HG03457 (cell line): ENCODE measurements around the gene ADD2.
"Not testable (repeated sequence)": the region's sequence is repeated elsewhere in the genome, so short reads cannot be mapped to it uniquely, and the experiment has no call there.

ENCODE experiments used
- ATAC-seq: cut with Tn5 transposase; IDR thresholded peaks from one replicate; pipeline ENCODE4 v1.9.1; 2021; ENCODE audit warnings: moderate number of reproducible peaks; ENCODE audit not compliant: unreplicated experiment

The ADD2 gene

DNA sequence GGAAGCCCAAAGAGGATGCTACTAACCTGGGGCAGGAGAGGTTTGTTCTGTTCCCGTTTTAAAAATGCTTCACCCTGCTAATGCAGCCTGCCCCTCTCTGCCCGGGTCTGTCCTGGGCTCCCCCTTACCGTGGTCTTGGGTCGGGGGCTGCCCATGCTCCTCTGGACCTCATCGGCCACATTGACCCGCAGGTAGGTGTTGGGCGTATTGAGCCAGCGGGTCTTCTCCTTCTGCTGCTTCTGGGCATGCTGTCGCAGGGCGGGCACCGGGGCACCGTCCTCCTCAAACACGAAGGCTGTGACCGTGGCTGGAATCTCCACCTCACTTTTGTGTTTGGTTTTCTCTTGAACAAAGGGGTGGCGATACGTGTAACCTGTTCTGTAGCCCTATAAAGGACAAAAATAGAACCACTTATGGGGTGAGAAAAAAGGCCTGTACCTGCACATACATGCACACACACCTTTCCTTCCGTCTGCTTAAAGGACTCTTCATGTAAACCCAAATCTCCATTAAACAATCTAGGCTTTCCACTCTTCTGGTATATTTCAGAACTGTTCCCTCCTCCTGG lies 89.3 kb downstream of the ADD2 start:
- no peak for ATAC-seq

DNA sequence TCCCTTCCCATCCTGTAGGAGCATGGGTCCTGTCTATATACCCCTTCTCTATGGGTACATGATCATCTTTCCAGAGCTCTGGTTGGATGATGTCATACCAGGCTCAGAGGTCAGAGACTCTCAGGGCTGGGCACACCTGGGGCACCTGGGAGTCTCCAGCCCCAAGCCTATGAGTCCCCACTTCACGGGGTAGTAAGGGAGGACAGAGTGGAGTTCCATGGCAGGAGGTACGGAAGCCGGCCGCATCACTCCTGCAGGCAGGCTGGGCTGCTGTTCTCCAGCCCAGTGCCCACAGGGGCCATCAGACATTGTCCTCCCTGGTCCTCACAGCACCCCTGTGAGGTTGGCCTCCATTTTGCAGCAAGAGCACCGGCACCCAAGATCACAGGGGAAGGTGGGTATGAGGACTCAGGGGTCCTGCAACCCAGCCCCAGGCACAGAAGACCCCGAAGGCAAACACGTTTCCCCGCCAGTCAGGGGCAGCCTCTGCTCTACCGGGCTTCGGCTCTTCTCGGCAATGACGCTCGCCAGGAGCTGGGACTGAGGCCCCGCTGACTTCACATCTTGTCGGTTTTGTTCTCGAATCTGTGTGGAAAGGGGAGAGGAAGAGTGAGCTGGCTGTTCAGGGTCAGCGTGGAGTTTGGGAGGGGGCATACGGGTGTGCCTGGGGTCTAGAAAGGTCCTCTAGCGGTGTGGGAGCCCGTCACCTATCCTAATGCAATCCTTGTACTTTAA lies 91.5 kb downstream of the ADD2 start:
- ATAC-seq = no peak

DNA sequence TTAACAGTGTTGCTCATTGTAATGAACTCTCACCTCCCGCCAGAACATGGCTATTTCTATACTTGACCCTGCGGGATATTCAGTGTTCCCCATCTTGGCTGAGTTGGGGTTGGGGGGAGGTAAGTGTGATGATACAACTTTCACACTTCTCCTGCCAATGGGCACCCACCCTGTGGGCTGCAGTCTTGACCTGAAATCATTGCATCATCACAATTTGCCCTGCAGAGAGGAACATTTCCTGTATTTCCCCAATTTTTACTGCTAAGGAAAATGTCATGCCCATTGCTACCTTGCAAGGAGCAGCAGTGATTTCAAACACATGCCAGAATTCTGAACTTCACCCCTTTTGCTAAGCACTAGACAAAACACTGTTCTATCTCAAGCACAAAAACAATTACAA lies 92.1 kb downstream of the ADD2 start:
- ATAC-seq = no peak

DNA sequence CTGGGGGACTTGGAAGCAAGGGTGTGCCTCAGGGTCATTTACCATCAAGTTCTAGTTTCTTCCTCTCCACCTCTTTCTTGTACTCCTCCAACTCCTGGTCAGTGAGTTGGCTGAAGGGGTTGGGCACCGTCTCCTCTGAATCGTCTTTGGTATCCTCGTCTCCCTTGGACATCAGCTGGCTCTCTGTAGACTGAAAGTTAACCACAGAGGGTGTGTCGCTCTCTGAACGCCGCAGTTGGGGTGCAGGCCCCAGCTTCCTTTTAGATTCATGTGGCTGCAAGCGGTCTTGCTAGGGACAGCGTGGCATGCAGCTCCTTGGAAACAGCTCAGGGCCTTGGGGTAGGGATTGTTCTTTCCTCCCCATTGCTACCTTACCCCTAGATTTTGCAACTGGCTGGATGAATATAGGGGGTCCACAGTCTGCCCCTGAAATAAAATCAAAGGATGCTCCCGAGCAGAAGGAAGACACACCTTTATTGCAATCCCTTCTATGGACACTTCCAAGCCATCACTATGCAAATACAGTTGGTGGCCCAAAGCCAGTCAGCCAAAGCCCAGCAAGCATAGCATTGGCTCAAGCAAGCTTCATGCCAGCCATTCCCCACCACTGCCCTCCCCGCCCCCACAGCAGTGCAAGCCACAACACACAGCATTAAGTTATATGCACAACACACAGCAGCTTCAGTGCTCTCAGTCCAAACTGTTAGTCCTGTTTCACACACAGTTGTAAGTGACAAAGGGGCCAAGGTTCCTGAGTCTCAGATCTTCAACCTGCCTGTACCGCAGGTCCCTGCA lies 93.2 kb downstream of the ADD2 start:
- ATAC-seq = no peak

DNA sequence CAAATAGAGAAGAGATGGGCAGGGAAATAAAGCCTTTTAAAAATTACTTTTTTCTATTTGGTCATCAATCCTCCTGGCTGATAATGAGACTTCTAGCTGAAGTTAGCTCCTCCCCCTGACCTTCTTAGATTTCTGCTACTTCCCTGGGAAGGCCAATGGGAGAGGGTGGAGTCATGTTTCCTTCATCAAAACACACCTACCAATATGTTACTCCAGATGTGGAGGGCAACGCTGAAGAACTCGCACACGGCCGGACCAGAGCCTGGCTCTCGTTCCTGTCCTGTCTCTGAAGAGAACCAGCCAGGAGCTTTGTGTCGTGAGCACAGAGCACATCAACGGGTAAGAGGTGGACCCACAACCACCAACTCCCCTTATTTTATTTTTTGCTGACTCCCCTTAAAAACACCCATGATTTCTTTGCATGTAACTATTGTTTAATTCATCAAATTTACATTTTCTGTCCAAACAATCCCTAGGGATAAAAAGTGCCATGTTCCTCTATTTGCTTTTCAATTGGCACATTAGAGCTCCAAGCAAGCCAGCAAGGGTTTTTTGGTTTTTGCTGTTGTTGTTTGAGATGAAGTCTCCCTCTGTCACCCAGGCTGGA lies 94.9 kb downstream of the ADD2 start:
- no peak for ATAC-seq

DNA sequence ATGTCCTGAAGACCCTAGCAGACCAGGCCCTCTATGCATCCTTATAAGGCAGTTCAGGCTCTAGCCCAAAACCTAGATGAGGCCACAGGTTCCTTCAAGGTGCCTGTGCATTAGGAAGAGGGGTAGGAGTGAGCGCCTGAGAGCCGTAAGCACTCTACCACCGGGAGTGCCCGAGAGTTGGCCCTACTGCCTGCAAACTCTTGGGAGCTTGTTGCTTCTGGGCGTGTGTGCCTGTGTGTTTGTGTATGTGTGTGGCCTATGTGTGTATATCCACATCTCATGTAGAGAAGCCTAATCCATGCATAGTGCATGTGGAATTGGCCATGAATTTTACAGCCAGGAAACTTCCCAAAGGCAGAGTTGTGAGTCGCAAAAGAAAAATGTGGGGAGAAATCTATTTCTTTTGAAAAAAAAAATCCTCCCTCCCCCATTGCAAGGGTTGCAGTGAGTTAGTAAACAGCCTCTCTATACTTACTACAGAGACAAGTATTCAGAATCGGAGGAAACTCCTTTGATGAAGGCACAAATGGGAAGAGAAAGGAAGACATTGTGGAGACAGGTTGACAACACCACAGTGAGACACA lies 96.8 kb downstream of the ADD2 start:
- ATAC-seq = no peak

DNA sequence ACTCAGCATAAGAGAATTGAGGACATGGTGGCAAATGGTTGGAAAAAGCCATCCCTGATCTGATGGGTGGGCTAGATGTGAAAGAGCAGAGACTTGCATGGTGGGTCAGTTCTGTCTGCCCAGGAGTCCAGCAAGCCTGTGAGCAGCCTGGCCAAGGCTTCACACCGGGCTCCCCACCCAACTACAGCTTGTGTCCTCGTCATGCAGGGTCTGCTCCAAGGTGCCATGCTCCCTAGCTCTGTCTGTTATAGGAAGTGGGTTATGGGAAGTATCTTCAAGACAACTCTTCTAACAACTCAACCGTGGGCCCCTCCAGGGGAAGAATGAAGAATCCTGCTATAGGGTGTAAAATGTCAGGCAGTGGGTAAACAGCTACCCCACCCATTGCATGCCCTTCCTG lies 97.4 kb downstream of the ADD2 start:
- no peak for ATAC-seq

DNA sequence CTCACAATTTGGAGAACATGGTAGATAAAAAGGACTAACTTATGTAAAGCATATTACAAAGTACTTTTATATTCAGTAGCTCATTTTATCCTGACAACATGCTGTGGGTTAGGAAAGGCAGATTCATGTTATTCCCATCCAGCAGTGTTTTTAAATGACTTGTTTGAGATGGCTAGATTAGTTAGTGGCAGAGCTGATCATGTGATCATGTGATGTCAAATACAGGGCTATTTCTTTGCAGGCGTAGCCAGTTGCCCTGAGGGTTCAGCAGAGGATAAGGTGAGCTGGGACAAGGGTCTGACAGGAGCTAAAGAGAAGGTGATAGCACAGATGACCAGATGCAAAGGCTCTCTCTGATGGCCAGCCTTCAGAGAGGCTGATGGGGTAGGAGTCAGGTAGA lies 97.8 kb downstream of the ADD2 start:
- ATAC-seq = no peak

DNA sequence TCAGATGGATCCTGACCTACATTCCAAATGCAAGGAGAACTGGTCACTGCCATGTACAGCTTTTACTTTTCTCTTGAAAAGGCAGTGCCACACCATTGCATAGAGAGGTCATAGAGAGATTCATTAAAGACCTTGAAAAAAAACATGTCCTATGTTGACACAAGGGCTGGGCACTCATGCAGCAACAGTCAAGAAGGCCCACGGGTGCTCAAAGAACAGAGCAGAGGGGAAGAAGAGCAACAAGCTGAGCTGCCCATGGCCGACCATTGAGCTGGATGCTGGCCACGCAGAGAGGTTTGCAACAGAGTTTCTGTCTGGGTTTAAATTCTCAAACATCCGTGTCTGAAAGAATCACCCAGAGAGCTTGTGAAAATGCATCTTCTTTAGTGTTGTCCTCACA lies 99.1 kb downstream of the ADD2 start:
- no peak for ATAC-seq

DNA sequence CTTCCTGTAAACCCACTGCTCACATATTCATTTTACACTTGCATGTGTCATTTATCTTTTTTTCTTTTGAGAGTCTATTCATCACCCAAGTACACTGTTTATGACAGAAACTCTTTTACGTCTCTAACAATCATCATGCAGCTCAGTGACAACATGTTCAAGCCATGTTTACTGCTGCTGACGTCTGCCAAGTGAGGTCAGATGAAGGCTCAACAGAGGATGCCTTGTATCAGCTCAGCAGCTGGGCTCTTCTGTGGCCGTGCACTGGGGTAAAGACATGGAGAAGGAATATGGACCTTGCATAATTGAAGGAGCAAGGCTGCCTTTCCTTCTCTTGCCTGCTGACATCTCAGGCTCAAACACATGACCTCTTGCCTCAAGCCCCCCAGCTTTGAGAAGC lies 99.6 kb downstream of the ADD2 start:
- no peak for ATAC-seq

DNA sequence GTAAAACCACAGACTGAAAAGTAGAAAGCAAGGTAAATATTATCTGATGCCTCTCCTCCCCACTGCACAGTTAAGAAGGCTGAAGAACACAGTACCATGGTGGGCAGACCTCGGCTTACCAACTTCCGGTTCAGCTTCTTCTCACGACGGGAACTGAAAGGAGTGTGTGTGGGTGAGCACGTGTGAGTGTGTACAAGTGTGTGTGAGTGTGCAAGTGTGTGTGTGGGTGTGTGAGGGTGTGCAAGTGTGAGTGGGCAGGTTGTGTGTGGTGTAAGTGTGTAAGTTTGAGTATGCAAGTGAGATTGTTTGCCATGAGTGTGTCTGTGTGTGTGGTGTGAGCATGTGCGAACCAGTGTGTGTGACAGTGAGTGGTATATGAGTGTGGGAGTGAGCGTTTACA lies 103.5 kb downstream of the ADD2 start:
- ATAC-seq = no peak

DNA sequence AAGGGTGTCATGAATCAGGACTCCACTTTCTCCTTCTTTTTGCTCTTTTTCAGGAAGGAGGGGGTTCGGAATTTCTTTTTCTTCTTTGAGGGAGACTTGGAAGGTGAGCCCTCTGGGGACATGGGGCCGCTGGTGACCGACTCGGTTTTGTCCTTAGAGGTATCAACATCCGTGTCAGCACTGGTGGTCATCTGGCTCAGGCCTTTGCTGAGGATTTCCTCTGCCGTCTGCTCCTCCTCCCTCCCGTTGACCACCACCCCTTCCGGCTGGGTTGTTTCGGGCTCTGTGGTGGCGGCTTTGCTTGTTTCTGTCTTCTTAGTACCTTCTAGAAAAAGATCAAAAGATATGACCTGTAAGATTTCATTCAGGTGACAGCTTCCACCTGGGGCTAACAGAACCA lies 104.6 kb downstream of the ADD2 start:
- ATAC-seq = no peak

DNA sequence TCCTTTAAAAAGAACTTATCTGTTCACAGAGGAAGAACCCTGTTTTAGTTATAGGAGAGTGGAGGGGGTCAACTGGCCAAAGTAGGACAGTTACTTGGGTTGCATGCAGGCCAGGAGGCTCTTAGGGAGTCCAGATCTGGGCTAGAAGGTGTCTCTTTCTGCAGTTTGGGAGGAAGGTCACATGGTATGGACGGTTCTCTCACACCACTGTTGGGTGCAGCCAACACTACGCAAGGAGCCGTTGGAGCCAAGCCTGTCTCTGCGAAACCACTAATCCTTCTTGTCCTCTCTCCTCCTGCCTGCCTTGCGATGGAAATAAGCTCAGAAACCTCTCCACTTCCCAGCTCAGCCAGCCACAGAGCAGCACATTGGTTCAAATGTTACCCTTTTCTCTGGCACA lies 108.4 kb downstream of the ADD2 start:
- ATAC-seq = no peak

DNA sequence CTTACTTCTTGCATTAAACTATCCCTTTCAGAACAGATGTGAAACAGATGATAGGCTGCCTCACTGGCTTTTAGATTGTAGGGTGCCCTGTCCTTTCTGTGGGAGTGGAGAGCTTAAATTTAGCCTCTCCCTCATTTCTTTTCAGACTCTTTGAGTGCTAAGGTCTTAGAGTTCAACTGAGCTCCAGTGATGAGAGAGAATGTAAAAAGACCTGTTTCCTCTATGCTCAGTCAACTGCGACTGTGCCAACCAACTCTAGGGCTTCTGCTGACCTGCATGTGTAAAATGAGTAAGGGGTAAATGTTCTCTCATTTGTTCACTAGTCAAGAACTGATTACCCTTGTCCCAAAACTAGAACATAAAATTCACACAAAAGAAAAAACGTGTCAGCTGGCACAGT lies 109.5 kb downstream of the ADD2 start:
- no peak for ATAC-seq

DNA sequence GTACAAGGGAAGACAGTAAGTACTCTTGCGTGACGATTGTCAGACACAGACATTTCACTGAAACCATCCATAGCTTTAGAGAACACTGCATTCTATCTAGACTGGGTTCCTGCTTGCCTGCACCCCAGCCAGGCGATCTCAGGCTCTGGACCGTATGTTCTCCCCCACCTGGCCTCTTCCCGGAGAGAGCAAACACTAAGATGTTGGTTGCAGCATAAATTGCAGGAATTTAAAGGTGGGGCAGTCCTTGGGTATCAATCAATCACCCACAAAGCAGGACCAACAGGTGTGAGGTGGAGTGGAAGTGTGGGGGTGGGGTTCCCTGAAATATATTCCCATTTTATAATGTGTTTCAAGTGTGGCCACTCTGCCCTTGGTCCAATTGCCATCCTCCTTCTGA lies 110.8 kb downstream of the ADD2 start:
- ATAC-seq = no peak

DNA sequence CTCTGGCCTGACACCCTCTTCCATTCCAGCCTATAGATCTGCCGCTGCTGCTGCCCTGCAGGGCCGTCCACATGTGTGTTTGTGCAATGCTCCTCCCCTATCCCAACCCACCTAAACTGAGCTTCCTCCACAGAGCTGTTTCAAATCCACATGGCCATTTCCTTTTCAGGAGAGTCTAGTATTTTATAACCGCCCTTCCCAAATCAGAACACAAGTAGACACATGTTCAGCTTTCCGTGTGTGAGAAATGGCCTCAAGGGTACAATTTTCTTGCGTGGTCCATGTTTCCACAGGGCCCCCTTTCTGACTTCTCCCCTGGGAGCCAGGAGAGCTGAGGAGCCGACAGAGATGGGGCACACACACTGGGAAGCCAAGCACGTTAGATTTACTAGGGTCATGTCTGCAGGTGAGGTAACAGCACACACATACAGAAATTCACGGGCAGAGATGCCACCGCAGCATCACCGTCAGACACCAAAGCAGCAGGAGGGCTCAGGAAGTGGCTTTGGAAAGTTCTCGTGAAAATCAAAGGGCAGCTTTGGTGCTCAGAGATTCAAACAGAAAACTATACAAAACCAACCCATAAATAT lies 111.5 kb downstream of the ADD2 start:
- ATAC-seq = no peak

DNA sequence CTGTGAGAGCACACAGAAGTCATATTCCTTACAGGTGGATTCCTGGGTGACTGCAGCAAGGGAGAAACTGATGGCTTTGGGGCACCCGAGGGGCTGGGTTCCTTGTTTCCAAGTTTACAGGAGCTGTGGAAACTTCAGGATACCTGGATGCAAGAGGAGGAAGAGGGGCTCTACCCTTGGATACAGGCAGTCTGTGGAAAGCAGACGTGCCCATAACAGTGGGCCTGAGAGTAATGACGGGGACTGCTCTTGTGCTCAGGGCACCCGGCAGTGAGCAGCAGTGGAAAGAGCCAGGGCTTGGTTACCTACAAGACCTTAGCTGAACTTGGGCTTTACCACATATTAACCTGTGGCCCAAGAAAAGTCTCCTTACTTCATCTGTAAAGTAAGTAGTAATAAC lies 112.2 kb downstream of the ADD2 start:
- ATAC-seq = no peak

DNA sequence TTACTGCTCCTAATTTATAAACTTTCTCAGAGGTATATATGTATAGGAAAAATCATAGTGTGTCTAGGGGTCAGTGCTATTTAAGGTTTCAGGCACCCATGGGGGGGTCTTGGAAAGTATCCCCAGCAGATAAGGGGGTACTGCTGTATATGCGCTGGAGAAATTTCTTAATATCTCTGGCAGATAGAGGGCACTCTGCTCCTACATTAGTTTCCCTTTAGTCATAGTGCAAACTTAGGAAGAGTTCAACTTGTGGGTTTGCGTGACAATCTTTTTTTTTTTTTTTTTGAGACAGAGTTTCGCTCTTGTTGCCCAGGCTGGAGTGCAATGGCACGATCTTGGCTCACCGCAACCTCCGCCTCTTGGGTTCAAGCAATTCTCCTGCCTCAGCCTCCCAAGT lies 112.8 kb downstream of the ADD2 start:
- not testable (repeated sequence) for ATAC-seq

DNA sequence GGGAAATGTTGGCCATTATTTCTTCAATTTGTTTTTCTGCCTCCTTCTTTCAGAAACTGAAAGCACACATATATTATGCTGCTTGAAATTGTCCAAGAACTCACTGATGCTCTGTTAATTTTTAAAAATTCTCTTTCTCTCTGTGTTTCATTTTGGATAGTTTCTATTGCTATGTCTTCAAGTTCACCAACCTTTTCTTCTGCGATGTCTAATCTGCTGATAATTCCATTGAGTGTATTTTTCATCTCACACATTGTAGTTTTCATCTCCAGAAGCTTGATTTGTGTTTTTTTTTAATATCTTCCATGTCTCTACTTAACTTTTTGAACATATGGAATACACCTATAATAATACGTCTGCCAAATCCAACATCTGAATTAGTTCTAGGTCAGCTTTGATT lies 116.3 kb downstream of the ADD2 start:
- no peak for ATAC-seq

DNA sequence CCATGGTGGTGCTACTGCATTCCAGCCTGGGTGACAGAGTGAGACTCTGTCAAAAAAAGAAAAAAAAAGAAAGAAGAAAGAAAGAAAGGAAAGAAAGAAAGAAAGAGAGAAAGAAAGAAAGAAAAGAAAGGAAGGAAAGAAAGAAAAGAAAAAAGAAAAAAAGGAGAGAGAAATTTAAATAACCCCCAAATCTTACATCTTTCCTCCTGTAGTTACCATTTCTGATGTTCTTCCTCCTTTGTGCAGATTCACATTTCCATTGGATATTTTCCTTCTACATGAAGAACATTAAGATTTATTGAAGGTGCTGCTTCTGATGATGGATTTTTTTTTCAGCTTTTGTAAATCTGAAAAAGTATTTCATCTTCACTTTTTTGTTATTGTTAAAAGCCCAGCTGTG lies 117.0 kb downstream of the ADD2 start:
- no peak for ATAC-seq

DNA sequence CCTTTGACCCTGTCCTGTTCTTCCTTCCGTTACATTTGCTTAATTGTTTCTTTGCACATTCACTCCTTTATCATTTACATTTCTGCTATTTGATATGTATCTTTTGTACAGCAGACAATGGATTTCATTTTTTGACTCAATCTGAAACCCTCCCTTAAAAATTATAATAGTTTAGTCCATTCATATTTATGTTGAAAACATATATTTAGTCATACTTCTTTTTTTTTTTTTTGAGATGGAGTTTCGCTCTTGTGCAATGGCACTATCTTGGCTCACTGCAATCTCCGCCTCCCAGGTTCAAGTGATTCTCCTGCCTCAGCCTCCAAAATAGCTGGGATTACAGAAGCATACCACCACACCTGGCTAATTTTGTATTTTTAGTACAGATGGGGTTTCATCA lies 119.0 kb downstream of the ADD2 start:
- ATAC-seq = no peak
